Iris pigment epithelial cell (primary cell): ENCODE measurements around the gene ATL3.
A peak's percentile ranks its signal among the peaks of the same experiment; 100 is the strongest.
"Not testable (repeated sequence)": the region's sequence is repeated elsewhere in the genome, so short reads cannot be mapped to it uniquely, and the experiment has no call there.

Source experiments
- DNase-seq: peaks from one replicate; pipeline ENCODE4 v3.0.0-alpha.2; 2011; ENCODE audit warnings: low read depth

The ATL3 gene

GRCh38 chr11:63589000-63589399 lies 82.2 kb downstream of the ATL3 start:
- DNase-seq, result no peak

- DNase-seq, result no peak
Measured at GRCh38 chr11:63586451-63587166, 84.6 kb downstream of the ATL3 start.

- DNase-seq, result no peak
Measured at GRCh38 chr11:63583357-63583677, 87.9 kb downstream of the ATL3 start.

- peak; percentile 12 for DNase-seq
Measured at GRCh38 chr11:63581224-63581623, 90.0 kb downstream of the ATL3 start.

GRCh38 chr11:63578882-63579281 lies 92.3 kb downstream of the ATL3 start:
- DNase-seq, result not testable (repeated sequence)

GRCh38 chr11:63574856-63575602 lies 96.1 kb downstream of the ATL3 start:
- peak; percentile 27 for DNase-seq
